Panc1 (cell line): ENCODE measurements around the gene PCNX1. TPM values are rescaled to one million over a fixed set of nuclear protein-coding genes. Genes with fewer than 3 reads are reported as not detected.

Experiments used
- ATAC-seq: fragments of 200-7000 bp; cut with Tn5 transposase; 2 replicates; pipeline ENCODE4 v1.9.1; 2020; ENCODE audit warnings: mild to moderate bottlenecking, moderate library complexity
- BruUV-seq: library from RNA; stranded (reverse); fragments of 400-500 nt; replicated peaks from 2 replicates; lab custom pipeline; 2021; lab: Mats Ljungman, UMichigan
- CTCF ChIA-PET: fragments of 300-600 bp; sonication (Branson Sonifier 250); formaldehyde crosslinking; loops from one replicate; lab custom pipeline; 2022; ENCODE audit warnings: antibody characterized with exemption; lab: Charles Lee
- POLR2A ChIA-PET: fragments of 300-600 bp; sonication (Branson Sonifier 250); formaldehyde crosslinking; loops from one replicate; lab custom pipeline; 2022; ENCODE audit warnings: antibody characterized with exemption; lab: Charles Lee
- DNase-seq: peaks from one replicate; pipeline ENCODE4 v3.0.0-alpha.2; 2010; ENCODE audit warnings: low read depth, low spot score
- H3K27ac ChIP-seq: 2 replicates; pipeline ENCODE4 v1.5.1; 2011; ENCODE audit warnings: mild to moderate bottlenecking, low read length, inconsistent platforms
- H3K27me3 ChIP-seq: fragments of 200-500 bp; sonication (Bioruptor generic); 2 replicates; pipeline ENCODE4 v1.6.0; 2014; ENCODE audit warnings: low read length, inconsistent platforms; ENCODE audit not compliant: control insufficient read depth, insufficient read depth
- H3K36me3 ChIP-seq: fragments of 200-500 bp; sonication (Bioruptor generic); 2 replicates; pipeline ENCODE4 v1.5.1; 2014; ENCODE audit warnings: inconsistent platforms, mild to moderate bottlenecking, low read length, moderate library complexity; ENCODE audit not compliant: control insufficient read depth, insufficient read depth
- H3K4me1 ChIP-seq: 2 replicates; pipeline ENCODE4 v1.5.1; 2011; ENCODE audit warnings: inconsistent platforms, mild to moderate bottlenecking, low read length, moderate library complexity; ENCODE audit not compliant: control insufficient read depth, insufficient read depth
- H3K4me3 ChIP-seq, 2 experiments: 2 replicates each; pipeline ENCODE4 v1.5.1; 2011 to 2012; ENCODE audit warnings: low read depth in 2 of 2, low read length in 2 of 2, mild to moderate bottlenecking in 2 of 2, inconsistent platforms in 1 of 2, moderate library complexity in 1 of 2
- H3K9me3 ChIP-seq: fragments of 200-500 bp; sonication (Bioruptor generic); 2 replicates; pipeline ENCODE4 v1.5.1; 2014; ENCODE audit warnings: low read depth, mild to moderate bottlenecking, inconsistent platforms, low read length, moderate library complexity; ENCODE audit not compliant: control insufficient read depth, insufficient read depth
- CTCF ChIP-seq: fragments of 450-650 bp; IDR thresholded peaks from 2 replicates; pipeline ENCODE4 v1.5.1; 2017; ENCODE audit warnings: mild to moderate bottlenecking
- POLR2AphosphoS5 ChIP-seq: IDR thresholded peaks from 2 replicates; pipeline ENCODE4 v1.6.1; 2012; ENCODE audit warnings: mild to moderate bottlenecking, low read depth, low read length, moderate library complexity
- REST ChIP-seq, 2 experiments: IDR thresholded peaks; 2 replicates each; pipeline ENCODE4 v1.6.1; 2011 to 2012; ENCODE audit warnings: low read depth in 2 of 2, control low read depth in 1 of 2, low read length in 1 of 2, mild to moderate bottlenecking in 1 of 2, moderate library complexity in 1 of 2; ENCODE audit not compliant: insufficient read depth in 1 of 2
- SIN3A ChIP-seq: IDR thresholded peaks from 2 replicates; pipeline ENCODE4 v1.6.1; 2012; ENCODE audit warnings: low read depth, mild to moderate bottlenecking, low read length, moderate library complexity, borderline replicate concordance; ENCODE audit not compliant: insufficient read depth
- TCF7L2 ChIP-seq: IDR thresholded peaks from 2 replicates; pipeline ENCODE4 v1.6.1; 2011; ENCODE audit warnings: mild to moderate bottlenecking, low read depth, low read length, inconsistent platforms
- in situ Hi-C: cut with HindIII; loops from 2 replicates; pipeline ENCODE4 v1.10.0; 2016; ENCODE audit warnings: low sequenced_read_pairs, low pct_unique_long_range_greater_than_20kb
- intact Hi-C: fragments of 100-400 bp; cut with micrococcal nuclease; formaldehyde crosslinking; loops from one replicate; pipeline ENCODE4 v1.10.0; 2022; ENCODE audit not compliant: unreplicated experiment
- total RNA-seq: library from RNA; stranded (reverse); gene quantifications from one replicate; pipeline ENCODE4 v1.2.1, GENCODE V29; 2021; ENCODE audit not compliant: unreplicated experiment

PCNX1 gene
- total RNA-seq, 1 experiment from 2014 or later = 30.5 TPM

- no TSS peak for BruUV-seq
Measured at GRCh38 chr14:70893858-70894291, 13.4 kb upstream of the PCNX1 start.

GRCh38 chr14:70894868-70895267 lies 12.4 kb upstream of the PCNX1 start:
- Histone ChIP-seq H3K4me1 (no peaks in the 10 kb centered on the region), H3K36me3 (no peaks in the 10 kb centered on the region), H3K4me3 (no peak overlapping the region), H3K9me3 (no peaks in the 10 kb centered on the region), H3K27me3 (no peaks in the 10 kb centered on the region; the same call in 1 of the 2 replicates), H3K27ac (no peak overlapping the region)
- CTCF ChIA-PET = no interaction called here
- no peak for TF ChIP-seq TCF7L2
- no peak for TF ChIP-seq CTCF
- no peak for TF ChIP-seq SIN3A
- TF ChIP-seq REST (IDR thresholded peaks at IDR 0.05; ENCODE audit: insufficient read depth in 1 of 2, low read depth in 2 of 2, low read length in 1 of 2) = no peak
- no peak for TF ChIP-seq POLR2AphosphoS5
- no peak for ATAC-seq
- POLR2A ChIA-PET = no interaction called here
- DNase-seq = no peak
- no TSS peak for BruUV-seq
- in situ Hi-C loops = no loop called here
- intact Hi-C loops = no loop called here

More at GRCh38 chr14:70893858-70894291, 13.4 kb upstream of the PCNX1 start:
- no peak for DNase-seq
- no peak overlapping the region for H3K27ac ChIP-seq
- no peaks in the 10 kb centered on the region for H3K4me1 ChIP-seq
- H3K4me3 ChIP-seq = no peak overlapping the region
- no peaks in the 10 kb centered on the region for H3K9me3 ChIP-seq
- intact Hi-C loops = no loop called here
- in situ Hi-C loops = no loop called here
- no peak for TF ChIP-seq TCF7L2
- no peak for TF ChIP-seq POLR2AphosphoS5
- no peak for TF ChIP-seq SIN3A
- TF ChIP-seq CTCF = no peak
- TF ChIP-seq REST (IDR thresholded peaks at IDR 0.05; ENCODE audit: insufficient read depth in 1 of 2, low read depth in 2 of 2, low read length in 1 of 2) = no peak
- POLR2A ChIA-PET = no interaction called here
- H3K27me3 ChIP-seq = no peaks in the 10 kb centered on the region; the same call in 1 of the 2 replicates
- ATAC-seq = no peak
- CTCF ChIA-PET = no interaction called here
- no peaks in the 10 kb centered on the region for H3K36me3 ChIP-seq
